GM12878 (cell line): ENCODE data around the gene EFNA1.

Experiments
- BRCA1 ChIP-seq: IDR thresholded peaks from 2 replicates; pipeline ENCODE4 v1.6.1; 2011; ENCODE audit warnings: low read depth, low read length, improper control_type of control experiment
- CBX5 ChIP-seq: sonication (generic); IDR thresholded peaks from 2 replicates; pipeline ENCODE4 v1.6.1; 2016; ENCODE audit warnings: low read depth, moderate library complexity, mild to moderate bottlenecking, inconsistent platforms
- CTCF ChIP-seq, 3 experiments: IDR thresholded peaks in 2 of 3; conservative IDR thresholded peaks in 1 of 3; 2 replicates each; pipeline ENCODE4 v1.5.1; 2011; ENCODE audit warnings: low read depth in 3 of 3, low read length in 3 of 3, mild to moderate bottlenecking in 3 of 3, control low read depth in 2 of 3, moderate library complexity in 2 of 3, inconsistent platforms in 1 of 3, mixed read lengths in 1 of 3; ENCODE audit not compliant: control insufficient read depth in 2 of 3, insufficient read depth in 1 of 3; ENCODE audit errors: extremely low read depth in 1 of 3
- EZH2 ChIP-seq: IDR thresholded peaks from 2 replicates; pipeline ENCODE4 v1.6.1; 2012; ENCODE audit warnings: low read depth, mild to moderate bottlenecking, control low read depth, inconsistent platforms, low read length, borderline replicate concordance; ENCODE audit not compliant: control insufficient read depth
- GABPA ChIP-seq: IDR thresholded peaks from 2 replicates; pipeline ENCODE4 v1.6.1; 2014; ENCODE audit warnings: antibody characterized with exemption, low read depth, mild to moderate bottlenecking, inconsistent platforms
- MTA3 ChIP-seq: IDR thresholded peaks from 2 replicates; pipeline ENCODE4 v1.6.1; 2012; ENCODE audit warnings: low read length, inconsistent platforms, borderline replicate concordance
- MXI1 ChIP-seq: fragments of 150-350 bp; IDR thresholded peaks from 2 replicates; pipeline ENCODE4 v1.6.1; 2011; ENCODE audit warnings: low read depth, mild to moderate bottlenecking, inconsistent platforms, low read length, improper control_type of control experiment
- PRDM15 ChIP-seq: fragments of 450-650 bp; formaldehyde crosslinking; IDR thresholded peaks from 2 replicates; pipeline ENCODE4 v1.4.0; 2020; ENCODE audit warnings: mild to moderate bottlenecking, moderate library complexity
- RAD21 ChIP-seq: IDR thresholded peaks from 2 replicates; pipeline ENCODE4 v1.6.1; 2011; ENCODE audit warnings: mild to moderate bottlenecking, low read depth, low read length, moderate library complexity; ENCODE audit not compliant: insufficient read depth
- SMC3 ChIP-seq: IDR thresholded peaks from 2 replicates; pipeline ENCODE4 v1.6.1; 2011; ENCODE audit warnings: low read length, improper control_type of control experiment, borderline replicate concordance
- SP1 ChIP-seq: IDR thresholded peaks from one replicate; pipeline ENCODE4 v1.6.1; 2011; ENCODE audit warnings: low read depth, low read length
- ZBED1 ChIP-seq: IDR thresholded peaks from 2 replicates; pipeline ENCODE4 v1.6.1; 2016; ENCODE audit warnings: borderline replicate concordance
- ZNF24 ChIP-seq: fragments of 450-650 bp; IDR thresholded peaks from 2 replicates; pipeline ENCODE4 v1.6.1; 2017; ENCODE audit warnings: antibody characterized with exemption, mild to moderate bottlenecking

- peak; percentile 93; a peak in 5 of 6 replicates for TF ChIP-seq CTCF (IDR thresholded peaks at IDR 0.05 in 2 of 3, conservative IDR thresholded peaks at IDR 0.05 in 1 of 3; ENCODE audit: control insufficient read depth in 2 of 3, extremely low read depth in 1 of 3, insufficient read depth in 1 of 3, low read depth in 3 of 3, low read length in 3 of 3)
- no peak for TF ChIP-seq ZBED1
- peak; percentile 52 for TF ChIP-seq RAD21
- no peak for TF ChIP-seq MTA3
- TF ChIP-seq CBX5 = no peak
- TF ChIP-seq SP1 = no peak
- TF ChIP-seq PRDM15 (CRISPR knock-in tag) = no peak
- no peak for TF ChIP-seq ZNF24
- TF ChIP-seq GABPA = no peak
- no peak for TF ChIP-seq EZH2
- TF ChIP-seq SMC3 = peak; percentile 79
- TF ChIP-seq BRCA1 = no peak
- no peak for TF ChIP-seq MXI1
These were observed 48.9 kb downstream of the EFNA1 start for GRCh38 chr1:155176544-155177071.
